Endodermal cell (in vitro differentiated cells): ENCODE measurements around the gene ASTN2. TPM values are rescaled to one million over a fixed set of nuclear protein-coding genes. Genes with fewer than 3 reads are reported as not detected.

Experiments
- DNase-seq: peaks from one replicate; pipeline ENCODE4 v3.0.0-alpha.2; 2017
- H3K27ac ChIP-seq: 2 replicates; pipeline ENCODE4 v1.5.1; 2013; ENCODE audit warnings: mild to moderate bottlenecking, low read depth, low read length, moderate library complexity
- H3K27me3 ChIP-seq: 2 replicates; pipeline ENCODE4 v1.6.1; 2013; ENCODE audit warnings: mild to moderate bottlenecking, low read length, moderate library complexity; ENCODE audit not compliant: insufficient read depth, control insufficient read depth, poor library complexity, severe bottlenecking
- H3K36me3 ChIP-seq: 2 replicates; pipeline ENCODE4 v1.7.0; 2013; ENCODE audit warnings: mild to moderate bottlenecking, low read length, moderate library complexity; ENCODE audit not compliant: control insufficient read depth, insufficient read depth
- H3K4me1 ChIP-seq: one replicate; pipeline ENCODE4 v1.7.0; 2013; ENCODE audit warnings: low read length; ENCODE audit not compliant: control insufficient read depth, insufficient read depth
- H3K4me3 ChIP-seq: 2 replicates; pipeline ENCODE4 v1.5.1; 2013; ENCODE audit warnings: mild to moderate bottlenecking, low read length, moderate library complexity
- H3K9ac ChIP-seq: 2 replicates; pipeline ENCODE4 v1.6.1; 2013; ENCODE audit warnings: mild to moderate bottlenecking, low read length, moderate library complexity; ENCODE audit not compliant: poor library complexity, severe bottlenecking; ENCODE audit errors: extremely low read depth
- H3K9me3 ChIP-seq: 2 replicates; pipeline ENCODE4 v1.6.1; 2013; ENCODE audit warnings: mild to moderate bottlenecking, low read length, moderate library complexity; ENCODE audit not compliant: control insufficient read depth
- H3K27ac Mint-ChIP-seq: 2 replicates; pipeline ENCODE4 v1.8.0; 2020; ENCODE audit warnings: mixed read lengths
- H3K27me3 Mint-ChIP-seq: 2 replicates; pipeline ENCODE4 v1.8.0; 2021; ENCODE audit warnings: mild to moderate bottlenecking, mixed read lengths; ENCODE audit not compliant: insufficient read depth
- H3K36me3 Mint-ChIP-seq: 2 replicates; pipeline ENCODE4 v1.8.0; 2020; ENCODE audit warnings: low read depth, mixed read lengths
- H3K4me1 Mint-ChIP-seq: 2 replicates; pipeline ENCODE4 v1.8.0; 2020; ENCODE audit warnings: mixed read lengths
- H3K4me3 Mint-ChIP-seq: 2 replicates; pipeline ENCODE4 v1.8.0; 2020; ENCODE audit warnings: mild to moderate bottlenecking, moderate library complexity, mixed read lengths
- H3K9me3 Mint-ChIP-seq: 2 replicates; pipeline ENCODE4 v1.8.0; 2020; ENCODE audit warnings: mild to moderate bottlenecking, mixed read lengths
- WGBS, 2 experiments: methylation state at CpG; one replicate each; pipeline versions ENCODE4 v1.1.5 to v1.1.7; 2013; ENCODE audit warnings: missing lambda C conversion rate in 2 of 2, mixed read lengths in 1 of 2; ENCODE audit not compliant: insufficient coverage in 1 of 2, insufficient read length in 1 of 2; 5-methylcytosine and 5-hydroxymethylcytosine counted together
- total RNA-seq, 2 donors: library from RNA; stranded (reverse); fragmentation: NEBNext Ultra II Directional in 1 of 2; extraction: Animal tissue kit (Norgen Biotek cat#: 25700) in 1 of 2; gene quantifications; 2 replicates in 1 of 2; 3 replicates in 1 of 2; pipeline ENCODE4 v1.2.1, GENCODE V29; 2021
- TF ChIP-seq, protein P1 (sequence below): fragments of 200-600 bp; sonication (generic); conservative IDR thresholded peaks from 2 replicates; pipeline ENCODE4 v1.5.0; 2021; ENCODE audit warnings: antibody characterized with exemption, mild to moderate bottlenecking

The ASTN2 gene
- total RNA-seq, 2 donors from 2014 or later = 8.9 to 10.4 TPM

DNA sequence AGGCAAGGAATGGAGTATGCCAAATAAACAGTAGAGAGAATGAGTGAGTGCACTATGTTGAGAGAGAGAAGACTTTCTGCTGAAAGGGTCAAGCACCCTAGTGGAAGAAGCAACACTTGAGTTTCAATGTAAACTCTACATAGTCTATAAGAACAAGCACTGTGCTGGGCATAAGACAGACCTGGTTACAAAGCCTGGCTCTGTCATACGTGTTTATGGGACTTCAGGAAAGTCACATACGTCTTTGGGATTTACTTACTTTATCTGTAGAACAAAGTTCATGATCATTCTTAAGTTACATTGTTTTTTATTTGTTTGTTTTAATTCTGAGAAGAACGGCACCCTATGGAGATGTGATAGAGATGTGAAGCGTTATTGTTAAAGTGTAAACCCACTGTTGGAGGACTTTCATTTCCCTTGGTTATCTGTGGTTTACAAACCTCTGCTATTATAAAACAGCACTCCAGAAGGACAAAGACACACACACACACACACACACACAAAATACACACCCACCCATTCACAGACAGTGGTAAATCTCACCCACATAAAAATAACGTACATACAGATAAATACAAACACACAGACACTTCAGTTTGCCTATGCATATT, 798.4 kb downstream of the ASTN2 start:
- TF ChIP-seq, protein P1, sequence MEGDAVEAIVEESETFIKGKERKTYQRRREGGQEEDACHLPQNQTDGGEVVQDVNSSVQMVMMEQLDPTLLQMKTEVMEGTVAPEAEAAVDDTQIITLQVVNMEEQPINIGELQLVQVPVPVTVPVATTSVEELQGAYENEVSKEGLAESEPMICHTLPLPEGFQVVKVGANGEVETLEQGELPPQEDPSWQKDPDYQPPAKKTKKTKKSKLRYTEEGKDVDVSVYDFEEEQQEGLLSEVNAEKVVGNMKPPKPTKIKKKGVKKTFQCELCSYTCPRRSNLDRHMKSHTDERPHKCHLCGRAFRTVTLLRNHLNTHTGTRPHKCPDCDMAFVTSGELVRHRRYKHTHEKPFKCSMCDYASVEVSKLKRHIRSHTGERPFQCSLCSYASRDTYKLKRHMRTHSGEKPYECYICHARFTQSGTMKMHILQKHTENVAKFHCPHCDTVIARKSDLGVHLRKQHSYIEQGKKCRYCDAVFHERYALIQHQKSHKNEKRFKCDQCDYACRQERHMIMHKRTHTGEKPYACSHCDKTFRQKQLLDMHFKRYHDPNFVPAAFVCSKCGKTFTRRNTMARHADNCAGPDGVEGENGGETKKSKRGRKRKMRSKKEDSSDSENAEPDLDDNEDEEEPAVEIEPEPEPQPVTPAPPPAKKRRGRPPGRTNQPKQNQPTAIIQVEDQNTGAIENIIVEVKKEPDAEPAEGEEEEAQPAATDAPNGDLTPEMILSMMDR = no peak
- Mint-ChIP-seq H3K9me3 (peaks cover 19% of the 10 kb centered on the region), H3K4me3 (no peak overlapping the region), H3K27me3 (peaks cover 4% of the 10 kb centered on the region), H3K4me1 (peaks cover 20% of the 10 kb centered on the region), H3K36me3 (peaks cover 17% of the 10 kb centered on the region), H3K27ac (no peak overlapping the region)
- Histone ChIP-seq H3K9ac (no peak overlapping the region), H3K27ac (no peak overlapping the region), H3K4me3 (no peak overlapping the region), H3K27me3 (no peaks in the 10 kb centered on the region), H3K36me3 (no peaks in the 10 kb centered on the region), H3K9me3 (no peaks in the 10 kb centered on the region), H3K4me1 (peaks cover 8% of the 10 kb centered on the region)
- no peak for DNase-seq
- 81% methylated on average over 3 to 5 of the region's 5 CpGs for WGBS, 2 experiments

DNA sequence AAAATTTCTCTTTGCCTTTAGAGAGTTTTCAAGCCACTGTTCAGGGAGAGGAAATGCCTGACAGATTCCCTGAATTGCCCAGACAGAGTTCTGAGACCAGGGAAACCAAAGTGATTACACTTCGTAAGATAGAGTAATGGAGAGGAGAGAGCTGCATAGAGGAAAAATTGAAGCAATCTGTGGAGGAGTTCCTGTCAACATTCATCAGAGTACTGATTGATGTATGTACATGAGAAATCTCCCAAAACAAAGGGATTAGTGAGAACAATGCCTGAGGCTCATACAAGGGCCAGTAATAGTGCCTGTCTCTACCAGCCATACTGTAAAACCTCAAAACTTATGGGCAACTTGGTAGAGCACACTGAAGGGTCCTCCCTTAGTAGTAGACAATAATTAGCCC, 806.8 kb downstream of the ASTN2 start:
- WGBS, 2 experiments = 86 to 93% methylated on average over 1 of the region's 1 CpG
- TF ChIP-seq, protein P1 = no peak
- no peaks in the 10 kb centered on the region for H3K27me3 ChIP-seq

DNA sequence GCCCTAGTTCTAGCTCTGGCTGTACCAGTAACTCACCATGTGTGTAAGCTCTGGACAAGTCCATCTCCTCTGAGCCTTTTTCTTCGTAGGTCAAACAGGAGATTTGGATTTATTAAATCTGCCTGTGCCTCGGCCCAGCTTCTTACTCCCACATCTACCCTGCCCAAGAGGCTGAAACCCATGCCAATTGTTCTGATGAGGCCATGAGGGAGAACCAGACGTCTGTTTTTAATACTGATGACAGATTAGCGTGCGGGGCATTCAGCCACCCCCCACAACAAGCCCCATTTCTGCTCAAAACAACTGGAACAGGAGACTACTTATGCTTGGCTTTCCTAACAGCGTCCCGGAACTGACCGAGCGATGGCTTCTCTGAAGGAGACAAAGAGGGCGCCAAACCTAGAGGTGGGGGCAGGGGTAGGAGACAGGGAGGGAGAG, 808.9 kb downstream of the ASTN2 start:
- H3K4me3 Mint-ChIP-seq = no peak overlapping the region
- WGBS, 2 experiments = 73 to 90% methylated on average over 5 to 10 of the region's 10 CpGs

More for the DNA sequence above, 806.8 kb downstream of the ASTN2 start:
- peaks cover under 1% of the 10 kb centered on the region for H3K9me3 Mint-ChIP-seq
- H3K27me3 Mint-ChIP-seq = peaks cover 2% of the 10 kb centered on the region
- H3K9me3 ChIP-seq = no peaks in the 10 kb centered on the region
- no peak overlapping the region for H3K9ac ChIP-seq
- no peak overlapping the region for H3K4me3 ChIP-seq
- peaks cover 4% of the 10 kb centered on the region for H3K4me1 Mint-ChIP-seq
- no peak for DNase-seq
- H3K27ac ChIP-seq = no peak overlapping the region
- no peaks in the 10 kb centered on the region for H3K36me3 ChIP-seq
- peaks cover 5% of the 10 kb centered on the region for H3K36me3 Mint-ChIP-seq
- no peak overlapping the region for H3K4me3 Mint-ChIP-seq
- H3K27ac Mint-ChIP-seq = no peak overlapping the region
- H3K4me1 ChIP-seq = no peaks in the 10 kb centered on the region

More for the DNA sequence above, 808.9 kb downstream of the ASTN2 start:
- Mint-ChIP-seq H3K27me3 (peaks cover 2% of the 10 kb centered on the region), H3K27ac (no peak overlapping the region), H3K36me3 (no peaks in the 10 kb centered on the region), H3K9me3 (no peaks in the 10 kb centered on the region), H3K4me1 (peaks cover 4% of the 10 kb centered on the region)
- no peak overlapping the region for H3K4me3 ChIP-seq
- peak overlapping the region; percentile 1 for H3K27ac ChIP-seq
- H3K36me3 ChIP-seq = no peaks in the 10 kb centered on the region
- H3K27me3 ChIP-seq = no peaks in the 10 kb centered on the region
- TF ChIP-seq, protein P1 = no peak
- no peak overlapping the region for H3K9ac ChIP-seq
- H3K9me3 ChIP-seq = no peaks in the 10 kb centered on the region
- peak; percentile 58 for DNase-seq
- H3K4me1 ChIP-seq = no peaks in the 10 kb centered on the region
